Stomach smooth muscle (tissue), 2 donors: ENCODE results near the gene NEK9.

Experiments used
- H3K27ac ChIP-seq: one replicate; pipeline ENCODE4 v1.7.0; 2013; ENCODE audit warnings: mild to moderate bottlenecking, low read length, inconsistent platforms
- H3K27me3 ChIP-seq, 2 donors: one replicate each; pipeline ENCODE4 v1.7.0; 2013; ENCODE audit warnings: low read length in 2 of 2; ENCODE audit not compliant: insufficient read depth in 2 of 2, control insufficient read depth in 1 of 2
- H3K36me3 ChIP-seq, 2 donors: one replicate each; pipeline ENCODE4 v1.7.0; 2013; ENCODE audit warnings: low read length in 2 of 2; ENCODE audit not compliant: control insufficient read depth in 2 of 2, insufficient read depth in 2 of 2
- H3K4me1 ChIP-seq: one replicate; pipeline ENCODE4 v1.7.0; 2013; ENCODE audit warnings: low read length; ENCODE audit not compliant: control insufficient read depth, insufficient read depth
- H3K4me3 ChIP-seq, 2 donors: one replicate each; pipeline ENCODE4 v1.7.0; 2013; ENCODE audit warnings: low read length in 2 of 2
- H3K9ac ChIP-seq, 2 donors: one replicate each; pipeline ENCODE4 v1.7.0; 2013; ENCODE audit warnings: low read length in 2 of 2, mild to moderate bottlenecking in 1 of 2
- H3K9me3 ChIP-seq, 2 donors: one replicate each; pipeline ENCODE4 v1.7.0; 2013; ENCODE audit warnings: low read length in 2 of 2; ENCODE audit not compliant: control insufficient read depth in 2 of 2
- donor health status: healthy.
- donor health status: Pancreatic carcinoma.

Gene NEK9

GRCh38 chr14:75050852-75051555, 75.8 kb downstream of the NEK9 start, which contains the start of gene MLH3:
MLH3 (minus strand) TSS chr14:75051467; CDS start chr14:75049655, 1,812 bp downstream.
- H3K27me3 ChIP-seq, result no peaks in the 10 kb centered on the region
- H3K4me3 ChIP-seq, result peak within 1 kb of the TSS; percentile 54 to 79
- peaks cover 3% of the 10 kb centered on the region for H3K4me1 ChIP-seq
- H3K27ac ChIP-seq, result peak within 1 kb of the TSS; percentile 74
- peak within 1 kb of the TSS; percentile 84 to 88 for H3K9ac ChIP-seq
- H3K9me3 ChIP-seq, result no peaks in the 10 kb centered on the region
- peaks cover 0 to 6% of the 10 kb centered on the region in 2 donors for H3K36me3 ChIP-seq

DNA sequence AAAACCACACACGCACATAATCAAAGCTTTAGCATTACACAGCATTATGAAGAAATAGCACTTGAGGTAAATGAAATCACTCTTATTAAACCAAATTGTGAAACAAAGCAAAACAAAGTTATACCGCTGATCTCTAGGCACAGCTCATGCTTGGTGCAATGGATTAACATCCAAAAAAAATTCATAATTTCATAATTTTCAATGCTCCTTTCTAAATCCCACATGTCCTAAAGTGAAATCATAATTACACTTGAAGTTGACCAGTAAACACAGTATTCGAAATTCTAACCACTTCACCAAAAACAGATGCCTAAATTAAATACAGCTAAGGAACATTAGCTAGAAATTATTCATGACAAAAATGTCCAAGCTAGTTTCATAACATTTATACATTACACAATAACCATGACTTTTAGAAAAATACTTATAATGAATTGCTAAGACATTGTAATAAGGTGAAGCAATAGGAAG, 77.1 kb downstream of the NEK9 start:
- H3K4me1 ChIP-seq, result peaks cover 3% of the 10 kb centered on the region
- H3K9ac ChIP-seq, result no peak overlapping the region
- no peaks in the 10 kb centered on the region for H3K27me3 ChIP-seq
- H3K27ac ChIP-seq, result no peak overlapping the region
- H3K4me3 ChIP-seq, result peak overlapping the region in 1 of 2 donors; percentile 79
- no peaks in the 10 kb centered on the region for H3K9me3 ChIP-seq
- peaks cover 0 to 6% of the 10 kb centered on the region in 2 donors for H3K36me3 ChIP-seq

- Histone ChIP-seq H3K36me3 (peaks cover 0 to 6% of the 10 kb centered on the region in 2 donors), H3K4me3 (peak overlapping the region in 1 of 2 donors; percentile 17), H3K9ac (no peak overlapping the region), H3K9me3 (no peaks in the 10 kb centered on the region), H3K27ac (no peak overlapping the region), H3K27me3 (no peaks in the 10 kb centered on the region), H3K4me1 (peaks cover 3% of the 10 kb centered on the region)
These were observed 77.7 kb downstream of the NEK9 start for GRCh38 chr14:75049136-75049535.

GRCh38 chr14:75048101-75048500, 78.7 kb downstream of the NEK9 start:
- H3K9me3 ChIP-seq, result no peaks in the 10 kb centered on the region
- H3K36me3 ChIP-seq, result peaks cover 0 to 6% of the 10 kb centered on the region in 2 donors
- H3K9ac ChIP-seq, result no peak overlapping the region
- no peak overlapping the region for H3K27ac ChIP-seq
- no peaks in the 10 kb centered on the region for H3K27me3 ChIP-seq
- H3K4me1 ChIP-seq, result peaks cover 3% of the 10 kb centered on the region
- no peak overlapping the region for H3K4me3 ChIP-seq

- H3K27ac ChIP-seq, result no peak overlapping the region
- peaks cover 3% of the 10 kb centered on the region for H3K4me1 ChIP-seq
- no peaks in the 10 kb centered on the region for H3K9me3 ChIP-seq
- no peaks in the 10 kb centered on the region for H3K27me3 ChIP-seq
- H3K9ac ChIP-seq, result no peak overlapping the region
- no peak overlapping the region for H3K4me3 ChIP-seq
- peaks cover 0 to 6% of the 10 kb centered on the region in 2 donors for H3K36me3 ChIP-seq
These were observed 79.3 kb downstream of the NEK9 start for GRCh38 chr14:75047506-75047905.

DNA sequence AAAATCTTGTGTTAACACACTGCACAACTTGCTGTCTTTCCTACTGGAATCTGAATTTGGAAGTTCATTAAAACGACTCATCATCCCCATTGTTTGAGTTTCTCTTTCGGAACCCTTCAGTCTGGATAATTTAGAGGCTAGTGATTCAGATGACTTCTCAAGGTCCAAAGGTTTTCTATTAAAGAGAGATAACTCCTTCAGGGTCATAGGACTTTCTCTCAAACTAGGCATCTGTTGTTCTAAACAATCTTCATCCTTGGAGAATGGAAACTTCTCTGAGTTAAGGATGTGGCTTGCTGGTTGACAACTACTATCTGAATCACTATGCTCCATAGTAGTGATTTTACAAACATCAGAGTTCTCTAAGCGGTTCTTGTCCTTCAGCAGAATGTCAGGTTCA, 79.9 kb downstream of the NEK9 start:
- no peaks in the 10 kb centered on the region for H3K27me3 ChIP-seq
- no peak overlapping the region for H3K27ac ChIP-seq
- no peaks in the 10 kb centered on the region for H3K9me3 ChIP-seq
- no peak overlapping the region for H3K4me3 ChIP-seq
- no peak overlapping the region for H3K9ac ChIP-seq
- H3K36me3 ChIP-seq, result peaks cover 0 to 6% of the 10 kb centered on the region in 2 donors
- peaks cover 3% of the 10 kb centered on the region for H3K4me1 ChIP-seq

- Histone ChIP-seq H3K27ac (no peak overlapping the region), H3K4me3 (no peak overlapping the region), H3K9ac (no peak overlapping the region), H3K4me1 (peaks cover 3% of the 10 kb centered on the region), H3K9me3 (no peaks in the 10 kb centered on the region), H3K36me3 (peaks cover 3 to 9% of the 10 kb centered on the region in 2 donors), H3K27me3 (no peaks in the 10 kb centered on the region)
These were observed 80.6 kb downstream of the NEK9 start for GRCh38 chr14:75046275-75046674.

- H3K27me3 ChIP-seq, result no peaks in the 10 kb centered on the region
- no peak overlapping the region for H3K9ac ChIP-seq
- no peaks in the 10 kb centered on the region for H3K9me3 ChIP-seq
- no peaks in the 10 kb centered on the region for H3K4me1 ChIP-seq
- no peak overlapping the region for H3K4me3 ChIP-seq
- H3K27ac ChIP-seq, result no peak overlapping the region
- H3K36me3 ChIP-seq, result peaks cover 3 to 13% of the 10 kb centered on the region in 2 donors
These were observed 82.1 kb downstream of the NEK9 start for GRCh38 chr14:75044752-75045151.

GRCh38 chr14:75044322-75044721, 82.5 kb downstream of the NEK9 start:
- H3K9me3 ChIP-seq, result no peaks in the 10 kb centered on the region
- peaks cover 3 to 11% of the 10 kb centered on the region in 2 donors for H3K36me3 ChIP-seq
- no peak overlapping the region for H3K27ac ChIP-seq
- H3K4me3 ChIP-seq, result no peak overlapping the region
- H3K9ac ChIP-seq, result no peak overlapping the region
- no peaks in the 10 kb centered on the region for H3K4me1 ChIP-seq
- no peaks in the 10 kb centered on the region for H3K27me3 ChIP-seq

- H3K27ac ChIP-seq, result no peak overlapping the region
- H3K9me3 ChIP-seq, result no peaks in the 10 kb centered on the region
- H3K4me1 ChIP-seq, result no peaks in the 10 kb centered on the region
- H3K4me3 ChIP-seq, result no peak overlapping the region
- H3K9ac ChIP-seq, result no peak overlapping the region
- H3K27me3 ChIP-seq, result no peaks in the 10 kb centered on the region
- H3K36me3 ChIP-seq, result peaks cover 5 to 16% of the 10 kb centered on the region in 2 donors
These were observed 84.8 kb downstream of the NEK9 start for GRCh38 chr14:75042035-75042434.

- H3K4me3 ChIP-seq, result no peak overlapping the region
- no peaks in the 10 kb centered on the region for H3K9me3 ChIP-seq
- H3K27me3 ChIP-seq, result no peaks in the 10 kb centered on the region
- no peak overlapping the region for H3K9ac ChIP-seq
- no peak overlapping the region for H3K27ac ChIP-seq
- H3K4me1 ChIP-seq, result no peaks in the 10 kb centered on the region
- H3K36me3 ChIP-seq, result peaks cover 9 to 16% of the 10 kb centered on the region in 2 donors
These were observed 85.2 kb downstream of the NEK9 start for GRCh38 chr14:75041613-75042012.
